ENCODE results near the gene HAAO.
"Not testable (repeated sequence)": the region's sequence is repeated elsewhere in the genome, so short reads cannot be mapped to it uniquely, and the experiment has no call there.

Gene HAAO

GRCh38 chr2:42743659-42743990 is 48.8 kb downstream of the HAAO start:
- no peak for DNase-seq

- DNase-seq: no peak
These were observed 49.4 kb downstream of the HAAO start for GRCh38 chr2:42742740-42743658.

GRCh38 chr2:42741140-42741539 is 51.2 kb downstream of the HAAO start:
- DNase-seq: no peak

- DNase-seq: no peak
These were observed 55.6 kb downstream of the HAAO start for GRCh38 chr2:42736598-42737322.

GRCh38 chr2:42733852-42734251 is 58.5 kb downstream of the HAAO start:
- DNase-seq: no peak

- DNase-seq: not testable (repeated sequence)
These were observed 61.1 kb downstream of the HAAO start for GRCh38 chr2:42731316-42731715.

- DNase-seq: no peak
These were observed 65.7 kb downstream of the HAAO start for GRCh38 chr2:42726680-42727079.

GRCh38 chr2:42725657-42726056 is 66.7 kb downstream of the HAAO start:
- DNase-seq: no peak

- no peak for DNase-seq
These were observed 67.5 kb downstream of the HAAO start for GRCh38 chr2:42724886-42725285.

GRCh38 chr2:42723465-42723864 is 68.9 kb downstream of the HAAO start:
- no peak for DNase-seq

- DNase-seq: no peak
These were observed 69.8 kb downstream of the HAAO start for GRCh38 chr2:42722320-42723190.

GRCh38 chr2:42721898-42722297 is 70.5 kb downstream of the HAAO start:
- no peak for DNase-seq

Data from stimulated activated naive CD4-positive, alpha-beta T cell (primary cell).